B cell (primary cell): ENCODE results near the gene MARCHF10. TPM values are rescaled to one million over a fixed set of nuclear protein-coding genes. Genes with fewer than 3 reads are reported as not detected.

ENCODE experiments used
- ATAC-seq: fragments of 200-7000 bp; cut with Tn5 transposase; one replicate; pipeline ENCODE4 v1.10.0; 2021; ENCODE audit warnings: low read depth, mild to moderate bottlenecking, moderate number of reproducible peaks, moderate library complexity
- CTCF ChIA-PET: fragments of 350-600 bp; sonication (Branson Sonifier 250); formaldehyde crosslinking; loops from one replicate; lab custom pipeline; 2021; ENCODE audit warnings: antibody characterized with exemption, inconsistent platforms; lab: Charles Lee
- POLR2A ChIA-PET: fragments of 350-600 bp; sonication (Branson Sonifier 250); formaldehyde crosslinking; loops from one replicate; lab custom pipeline; 2021; ENCODE audit warnings: antibody characterized with exemption; lab: Charles Lee
- DNase-seq: peaks from one replicate; pipeline ENCODE4 v3.0.0; 2013
- H2AFZ ChIP-seq: 2 replicates; pipeline ENCODE4 v1.6.1; 2012; ENCODE audit warnings: mild to moderate bottlenecking, low read depth, low read length; ENCODE audit not compliant: insufficient read depth, poor library complexity, severe bottlenecking
- H3K27ac ChIP-seq, 2 donors: 1 replicate in 1 of 2; 2 replicates in 1 of 2; pipeline ENCODE4 v1.5.1; 2012 to 2013; ENCODE audit warnings: low read length in 2 of 2, mild to moderate bottlenecking in 2 of 2, moderate library complexity in 1 of 2
- H3K27me3 ChIP-seq, 4 experiments: fragments of 200-600 bp in 1 of 4; sonication (generic) in 1 of 4; replicated peaks in 1 of 4; 1 replicate in 2 of 4; 2 replicates in 2 of 4; pipeline versions ENCODE4 v1.6.1 to v1.7.0; 2013 to 2016; ENCODE audit warnings: low read length in 3 of 4, mild to moderate bottlenecking in 2 of 4, mixed read lengths in 1 of 4, moderate library complexity in 1 of 4; ENCODE audit not compliant: insufficient read depth in 4 of 4, control insufficient read depth in 3 of 4; ENCODE audit errors: control extremely low read depth in 1 of 4
- H3K36me3 ChIP-seq, 2 experiments: replicated peaks in 1 of 2; 1 replicate in 1 of 2; 2 replicates in 1 of 2; pipeline versions ENCODE4 v1.6.1 to v1.7.1; 2013; ENCODE audit warnings: low read length in 1 of 2; ENCODE audit not compliant: insufficient read depth in 2 of 2, control insufficient read depth in 1 of 2; ENCODE audit errors: control extremely low read depth in 1 of 2, extremely low read depth in 1 of 2
- H3K4me1 ChIP-seq, 2 donors: fragments of 200-600 bp in 1 of 2; sonication (generic) in 1 of 2; 1 replicate in 1 of 2; 2 replicates in 1 of 2; pipeline versions ENCODE4 v1.5.1 to v1.6.1; 2013 to 2017; ENCODE audit warnings: low read length in 2 of 2; ENCODE audit not compliant: control insufficient read depth in 2 of 2, insufficient read depth in 2 of 2
- H3K4me2 ChIP-seq: replicated peaks from 2 replicates; pipeline ENCODE3; 2012; ENCODE audit warnings: mild to moderate bottlenecking, low read depth, low read length; ENCODE audit not compliant: poor library complexity, severe bottlenecking
- H3K4me3 ChIP-seq, 5 experiments: fragments of 200-600 bp in 1 of 5; sonication (generic) in 1 of 5; 1 replicate in 3 of 5; 2 replicates in 2 of 5; pipeline versions ENCODE4 v1.5.1 to v1.7.0; 2011 to 2016; ENCODE audit warnings: low read length in 4 of 5, mild to moderate bottlenecking in 4 of 5, low read depth in 2 of 5, control low read depth in 1 of 5, moderate library complexity in 1 of 5; ENCODE audit not compliant: insufficient read depth in 1 of 5; ENCODE audit errors: control extremely low read depth in 1 of 5, extremely low read depth in 1 of 5
- H3K79me2 ChIP-seq: fragments of 200-600 bp; sonication (generic); one replicate; pipeline ENCODE4 v1.6.0; 2016; ENCODE audit warnings: low read length; ENCODE audit not compliant: control insufficient read depth, insufficient read depth
- H3K9ac ChIP-seq: fragments of 200-600 bp; sonication (generic); 2 replicates; pipeline ENCODE4 v1.6.1; 2017; ENCODE audit warnings: mild to moderate bottlenecking, low read length, moderate library complexity
- H3K9me3 ChIP-seq, 3 donors: one replicate each; pipeline versions ENCODE4 v1.6.1 to v1.7.1; 2013; ENCODE audit warnings: low read length in 2 of 3; ENCODE audit not compliant: control insufficient read depth in 2 of 3, insufficient read depth in 1 of 3; ENCODE audit errors: control extremely low read depth in 1 of 3
- H4K20me1 ChIP-seq: 2 replicates; pipeline ENCODE4 v1.6.0; 2012; ENCODE audit warnings: mild to moderate bottlenecking, low read length; ENCODE audit not compliant: insufficient read depth, control insufficient read depth, poor library complexity, severe bottlenecking
- H3K27ac Mint-ChIP-seq: one replicate; pipeline ENCODE4 v1.8.0; 2021; ENCODE audit warnings: mixed read lengths
- H3K27me3 Mint-ChIP-seq: one replicate; pipeline ENCODE4 v1.8.0; 2021; ENCODE audit warnings: mixed read lengths
- H3K4me1 Mint-ChIP-seq: one replicate; pipeline ENCODE4 v1.8.0; 2021; ENCODE audit warnings: mixed read lengths
- H3K4me3 Mint-ChIP-seq: one replicate; pipeline ENCODE4 v1.8.0; 2021; ENCODE audit warnings: mixed read lengths
- H3K9me3 Mint-ChIP-seq: one replicate; pipeline ENCODE4 v1.8.0; 2022; ENCODE audit warnings: mixed read lengths; ENCODE audit not compliant: insufficient read depth
- EZH2 ChIP-seq: IDR thresholded peaks from 2 replicates; pipeline ENCODE4 v1.6.1; 2012; ENCODE audit warnings: borderline replicate concordance, low read depth, mild to moderate bottlenecking, moderate library complexity, low read length; ENCODE audit not compliant: insufficient read depth, poor library complexity, severe bottlenecking
- WGBS: methylation state at CpG from one replicate; pipeline ENCODE4 v1.1.5; 2013; ENCODE audit warnings: missing lambda C conversion rate; ENCODE audit not compliant: insufficient coverage; 5-methylcytosine and 5-hydroxymethylcytosine counted together
- intact Hi-C: fragments of 100-400 bp; cut with micrococcal nuclease; formaldehyde crosslinking; loops from one replicate; pipeline ENCODE4 v1.10.0; 2022
- polyA plus RNA-seq: library from polyadenylated mRNA; depleted of rRNA; stranded (reverse); fragments of >200 nt; gene quantifications from 2 replicates; pipeline ENCODE4 v1.2.3, GENCODE V29; 2012
- total RNA-seq, 2 donors: library from RNA; stranded (reverse); fragments of 120-200 nt in 1 of 2; gene quantifications; 1 replicate in 1 of 2; 2 replicates in 1 of 2; pipeline versions ENCODE4 v1.2.3 to v1.2.4, GENCODE V29; 2013 to 2022
- TF ChIP-seq, protein P1 (sequence below): fragments of 200-600 bp; IDR thresholded peaks from one replicate; pipeline ENCODE4 v1.8.0; 2022; ENCODE audit warnings: antibody characterized with exemption, mild to moderate bottlenecking

Gene MARCHF10
- total and polyA plus RNA-seq, 2 donors (not counting 1 experiment from before 2014, with no cell fraction given) = 0.24 TPM; not detected in 1

DNA sequence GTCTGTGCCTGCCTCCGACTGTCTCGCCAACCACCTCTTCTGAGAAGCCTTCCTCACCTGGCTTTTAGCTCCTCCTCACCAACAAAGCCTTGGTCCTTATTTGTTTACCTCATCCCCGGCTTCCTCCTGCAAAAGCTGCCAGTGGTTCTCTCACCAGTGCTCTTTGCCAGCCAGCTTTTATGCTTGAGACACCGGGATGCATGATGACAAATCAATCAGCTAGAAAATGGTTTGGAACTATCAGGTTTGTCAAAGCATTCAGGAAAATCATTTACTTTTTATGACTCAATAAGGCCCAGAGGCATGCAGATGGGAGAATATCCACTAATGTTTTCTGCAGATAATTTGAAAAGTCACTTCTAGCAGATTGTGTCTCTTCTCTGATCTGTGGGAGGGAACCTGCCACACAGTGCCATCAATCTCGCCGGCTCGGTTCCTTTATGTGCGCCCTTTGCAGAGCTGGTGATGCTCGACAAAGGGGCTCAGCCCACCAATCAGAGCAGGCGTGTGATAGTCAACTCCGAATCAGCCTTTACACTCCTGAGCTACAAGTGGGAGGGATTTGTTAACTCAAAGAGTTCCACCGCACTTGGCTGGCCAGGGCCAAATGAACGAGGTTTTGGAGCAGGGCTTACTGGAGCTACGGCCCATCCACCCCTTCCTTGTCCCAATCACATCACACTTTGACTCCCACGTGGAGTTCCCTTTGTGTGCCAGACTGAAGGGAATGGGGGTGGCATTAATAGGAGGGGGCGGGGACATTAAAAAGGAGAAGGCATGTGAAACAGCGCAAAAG, 94.8 kb downstream of the MARCHF10 start:
- POLR2A ChIA-PET = no interaction called here
- H3K9me3 ChIP-seq = no peaks in the 10 kb centered on the region
- CTCF ChIA-PET = no interaction called here
- no peaks in the 10 kb centered on the region for H3K4me1 Mint-ChIP-seq
- H3K27ac Mint-ChIP-seq = no peak overlapping the region
- H3K27me3 ChIP-seq = no peaks in the 10 kb centered on the region
- H4K20me1 ChIP-seq = no peaks in the 10 kb centered on the region
- no peak overlapping the region for H3K27ac ChIP-seq
- H3K4me2 ChIP-seq = no peak overlapping the region
- intact Hi-C loops = no loop called here
- H3K27me3 Mint-ChIP-seq = no peaks in the 10 kb centered on the region
- no peak overlapping the region for H3K4me3 ChIP-seq
- H2AFZ ChIP-seq = no peak overlapping the region
- no peak overlapping the region for H3K9ac ChIP-seq
- no peak for ATAC-seq
- H3K4me1 ChIP-seq = no peaks in the 10 kb centered on the region
- WGBS = 97% methylated on average over 10 of the region's 17 CpGs
- no peak overlapping the region for H3K4me3 Mint-ChIP-seq
- no peaks in the 10 kb centered on the region for H3K36me3 ChIP-seq
- H3K79me2 ChIP-seq = no peaks in the 10 kb centered on the region
- TF ChIP-seq, protein P1, sequence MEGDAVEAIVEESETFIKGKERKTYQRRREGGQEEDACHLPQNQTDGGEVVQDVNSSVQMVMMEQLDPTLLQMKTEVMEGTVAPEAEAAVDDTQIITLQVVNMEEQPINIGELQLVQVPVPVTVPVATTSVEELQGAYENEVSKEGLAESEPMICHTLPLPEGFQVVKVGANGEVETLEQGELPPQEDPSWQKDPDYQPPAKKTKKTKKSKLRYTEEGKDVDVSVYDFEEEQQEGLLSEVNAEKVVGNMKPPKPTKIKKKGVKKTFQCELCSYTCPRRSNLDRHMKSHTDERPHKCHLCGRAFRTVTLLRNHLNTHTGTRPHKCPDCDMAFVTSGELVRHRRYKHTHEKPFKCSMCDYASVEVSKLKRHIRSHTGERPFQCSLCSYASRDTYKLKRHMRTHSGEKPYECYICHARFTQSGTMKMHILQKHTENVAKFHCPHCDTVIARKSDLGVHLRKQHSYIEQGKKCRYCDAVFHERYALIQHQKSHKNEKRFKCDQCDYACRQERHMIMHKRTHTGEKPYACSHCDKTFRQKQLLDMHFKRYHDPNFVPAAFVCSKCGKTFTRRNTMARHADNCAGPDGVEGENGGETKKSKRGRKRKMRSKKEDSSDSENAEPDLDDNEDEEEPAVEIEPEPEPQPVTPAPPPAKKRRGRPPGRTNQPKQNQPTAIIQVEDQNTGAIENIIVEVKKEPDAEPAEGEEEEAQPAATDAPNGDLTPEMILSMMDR = no peak
- TF ChIP-seq EZH2 = no peak
- no peak for DNase-seq
- H3K9me3 Mint-ChIP-seq = no peaks in the 10 kb centered on the region

DNA sequence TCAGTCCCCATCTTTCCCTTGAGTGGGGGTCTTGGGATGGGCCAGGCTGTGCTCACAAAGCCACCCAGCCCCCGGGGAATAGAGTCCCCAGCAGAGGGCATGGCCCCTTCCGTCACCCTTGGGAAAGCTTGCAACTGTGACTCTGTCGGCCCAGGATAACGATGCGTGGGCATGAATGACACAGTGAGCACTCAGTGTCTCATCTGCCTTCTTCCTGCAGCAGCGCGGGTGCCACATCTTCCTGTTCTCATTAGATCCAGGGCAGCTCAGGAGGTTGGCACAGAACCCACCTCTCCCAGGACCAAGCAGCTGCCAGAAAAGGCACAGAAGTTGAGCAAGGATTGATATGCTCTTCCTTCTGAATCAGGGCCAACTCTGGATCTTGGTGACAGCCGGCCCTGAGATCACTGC, 95.9 kb downstream of the MARCHF10 start:
- 96% methylated on average over 8 of the region's 8 CpGs for WGBS
- Histone ChIP-seq H3K4me2 (no peak overlapping the region), H3K27ac (no peak overlapping the region), H3K27me3 (no peaks in the 10 kb centered on the region), H3K4me1 (no peaks in the 10 kb centered on the region), H2AFZ (no peak overlapping the region), H3K9me3 (no peaks in the 10 kb centered on the region), H3K36me3 (no peaks in the 10 kb centered on the region), H4K20me1 (no peaks in the 10 kb centered on the region), H3K4me3 (no peak overlapping the region), H3K9ac (no peak overlapping the region), H3K79me2 (no peaks in the 10 kb centered on the region)
- intact Hi-C loops = no loop called here
- DNase-seq = no peak
- H3K4me3 Mint-ChIP-seq = no peak overlapping the region
- peaks cover 5% of the 10 kb centered on the region for H3K27me3 Mint-ChIP-seq
- ChIA-PET POLR2A (no interaction called here), CTCF (no interaction called here)
- no peaks in the 10 kb centered on the region for H3K4me1 Mint-ChIP-seq
- no peak overlapping the region for H3K27ac Mint-ChIP-seq
- TF ChIP-seq, protein P1 = no peak
- no peak for TF ChIP-seq EZH2
- H3K9me3 Mint-ChIP-seq = no peaks in the 10 kb centered on the region
- ATAC-seq = no peak
